HFF-Myc (cell line): Measurements from ENCODE around the gene CSNK1E.

Source experiments
- DNase-seq: peaks from one replicate; pipeline ENCODE4 v3.0.0-alpha.2; 2011; ENCODE audit warnings: low read depth; ENCODE audit errors: extremely low read depth
- H3K4me3 ChIP-seq: replicated peaks from 2 replicates; pipeline ENCODE4 v1.5.1; 2011; ENCODE audit warnings: low read depth, mild to moderate bottlenecking, control low read depth, low read length
- TF ChIP-seq, protein P1 (sequence below): IDR thresholded peaks from 2 replicates; pipeline ENCODE4 v1.5.1; 2012; ENCODE audit warnings: mild to moderate bottlenecking, low read depth, low read length, control low read depth; ENCODE audit errors: missing control alignments

Gene CSNK1E

DNA sequence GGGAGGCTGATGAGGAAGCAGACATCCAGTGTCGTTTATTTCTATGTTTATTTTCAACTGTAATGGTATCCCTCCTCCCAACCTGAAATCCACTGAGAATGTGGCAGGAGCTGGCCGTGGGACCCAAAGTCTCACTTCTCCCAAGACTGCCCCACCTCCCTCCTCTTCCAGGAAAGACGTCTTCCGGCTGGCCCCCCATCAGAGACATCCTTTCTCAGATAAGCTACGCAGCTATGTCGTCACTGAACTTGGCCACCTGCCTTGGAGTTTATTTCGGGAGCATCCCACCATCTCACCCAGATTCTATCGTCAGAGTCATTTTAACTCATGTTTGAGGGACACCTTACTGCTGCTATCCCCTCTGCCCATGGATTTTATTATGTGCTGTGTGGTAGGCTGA lies 58.3 kb downstream of the CSNK1E start:
- H3K4me3 ChIP-seq: no peak overlapping the region
- DNase-seq: no peak
- TF ChIP-seq, protein P1, sequence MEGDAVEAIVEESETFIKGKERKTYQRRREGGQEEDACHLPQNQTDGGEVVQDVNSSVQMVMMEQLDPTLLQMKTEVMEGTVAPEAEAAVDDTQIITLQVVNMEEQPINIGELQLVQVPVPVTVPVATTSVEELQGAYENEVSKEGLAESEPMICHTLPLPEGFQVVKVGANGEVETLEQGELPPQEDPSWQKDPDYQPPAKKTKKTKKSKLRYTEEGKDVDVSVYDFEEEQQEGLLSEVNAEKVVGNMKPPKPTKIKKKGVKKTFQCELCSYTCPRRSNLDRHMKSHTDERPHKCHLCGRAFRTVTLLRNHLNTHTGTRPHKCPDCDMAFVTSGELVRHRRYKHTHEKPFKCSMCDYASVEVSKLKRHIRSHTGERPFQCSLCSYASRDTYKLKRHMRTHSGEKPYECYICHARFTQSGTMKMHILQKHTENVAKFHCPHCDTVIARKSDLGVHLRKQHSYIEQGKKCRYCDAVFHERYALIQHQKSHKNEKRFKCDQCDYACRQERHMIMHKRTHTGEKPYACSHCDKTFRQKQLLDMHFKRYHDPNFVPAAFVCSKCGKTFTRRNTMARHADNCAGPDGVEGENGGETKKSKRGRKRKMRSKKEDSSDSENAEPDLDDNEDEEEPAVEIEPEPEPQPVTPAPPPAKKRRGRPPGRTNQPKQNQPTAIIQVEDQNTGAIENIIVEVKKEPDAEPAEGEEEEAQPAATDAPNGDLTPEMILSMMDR: no peak

DNA sequence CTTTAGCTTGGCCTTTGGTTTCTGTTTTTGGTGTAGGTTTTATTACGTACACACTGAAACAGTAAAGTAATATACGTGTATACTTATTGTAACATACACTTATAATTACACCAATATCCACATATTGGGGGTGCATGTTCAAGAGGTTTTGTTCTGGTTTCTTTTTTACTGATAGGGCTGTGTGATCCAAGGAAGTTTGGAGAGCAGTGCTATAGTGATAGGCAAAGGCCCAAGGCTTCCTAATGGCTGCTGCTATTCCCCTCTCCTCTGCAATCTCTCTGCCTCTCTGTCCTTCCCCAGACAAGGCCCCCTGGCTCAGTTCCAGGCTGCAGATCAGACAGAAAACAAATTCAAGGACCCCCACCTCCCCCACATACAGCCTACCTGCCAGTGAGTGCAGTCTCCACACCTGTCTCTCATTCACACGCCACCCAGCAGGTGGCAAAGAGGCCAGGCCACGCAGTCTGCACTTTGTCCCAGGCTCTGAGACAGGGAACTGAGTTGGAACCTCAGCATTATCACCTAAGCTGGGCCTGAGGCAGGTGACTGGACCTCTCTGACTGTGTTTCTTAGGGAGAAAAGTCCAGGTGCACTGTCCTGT lies 59.5 kb downstream of the CSNK1E start:
- DNase-seq: no peak
- H3K4me3 ChIP-seq: peak overlapping the region; percentile 32
- TF ChIP-seq, protein P1: no peak

DNA sequence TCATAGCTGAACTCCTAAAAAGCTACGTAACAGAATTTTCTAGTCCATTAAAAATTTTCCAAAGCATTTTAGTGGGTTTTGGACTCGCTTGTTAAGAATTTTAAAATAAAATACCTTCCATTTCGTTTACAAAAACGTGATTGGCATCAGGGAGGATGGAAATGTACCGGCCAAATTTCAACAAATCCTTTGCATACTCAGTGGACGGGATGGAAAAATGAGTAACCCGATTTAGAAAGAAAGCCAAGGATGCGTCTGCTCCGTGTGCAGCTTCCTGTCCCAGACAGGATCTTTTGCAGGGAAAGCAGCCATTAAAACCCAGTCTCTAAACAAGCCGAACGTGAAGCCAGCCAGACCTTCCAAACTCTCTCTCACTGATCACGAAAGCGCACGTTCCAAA lies 60.1 kb downstream of the CSNK1E start:
- DNase-seq: no peak
- TF ChIP-seq, protein P1: no peak
- H3K4me3 ChIP-seq: peak overlapping the region; percentile 32

DNA sequence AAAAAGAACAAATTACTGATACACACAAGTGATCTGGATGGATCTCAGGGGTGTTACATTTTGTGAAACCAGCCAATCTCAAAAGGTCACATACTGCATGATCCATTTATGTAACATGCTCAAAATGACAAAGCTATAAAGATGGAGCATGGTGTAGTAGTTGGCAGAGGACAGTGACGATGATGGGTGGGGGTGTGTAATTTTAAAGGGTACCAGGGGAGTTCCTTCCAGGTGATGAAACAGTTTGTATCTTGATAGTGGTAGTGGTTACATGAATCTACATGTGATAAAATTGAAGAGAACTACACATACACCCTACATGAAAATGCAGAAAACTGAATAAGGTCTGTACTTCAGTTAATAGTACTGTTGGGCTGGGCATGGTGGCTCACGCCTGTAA lies 61.5 kb downstream of the CSNK1E start:
- no peak for DNase-seq
- TF ChIP-seq, protein P1: no peak
- no peak overlapping the region for H3K4me3 ChIP-seq

DNA sequence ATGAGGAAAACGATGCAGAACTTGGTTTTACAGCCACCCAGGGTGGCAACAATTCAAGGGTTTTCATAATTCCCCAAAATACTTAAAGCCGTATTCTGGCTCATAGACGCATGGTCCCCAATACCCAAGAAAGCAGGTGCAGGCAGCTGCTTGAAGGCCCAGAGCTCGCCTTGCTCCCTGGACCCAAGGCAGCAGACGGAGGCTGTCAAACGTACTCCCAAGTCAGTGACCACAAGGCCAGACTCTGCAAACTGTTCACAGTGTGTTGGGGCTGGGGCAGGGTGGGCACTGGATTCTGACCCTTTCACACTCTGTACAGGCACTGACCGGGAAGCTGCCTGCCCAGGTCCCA lies 65.9 kb downstream of the CSNK1E start:
- H3K4me3 ChIP-seq: no peak overlapping the region
- no peak for DNase-seq
- TF ChIP-seq, protein P1: no peak

DNA sequence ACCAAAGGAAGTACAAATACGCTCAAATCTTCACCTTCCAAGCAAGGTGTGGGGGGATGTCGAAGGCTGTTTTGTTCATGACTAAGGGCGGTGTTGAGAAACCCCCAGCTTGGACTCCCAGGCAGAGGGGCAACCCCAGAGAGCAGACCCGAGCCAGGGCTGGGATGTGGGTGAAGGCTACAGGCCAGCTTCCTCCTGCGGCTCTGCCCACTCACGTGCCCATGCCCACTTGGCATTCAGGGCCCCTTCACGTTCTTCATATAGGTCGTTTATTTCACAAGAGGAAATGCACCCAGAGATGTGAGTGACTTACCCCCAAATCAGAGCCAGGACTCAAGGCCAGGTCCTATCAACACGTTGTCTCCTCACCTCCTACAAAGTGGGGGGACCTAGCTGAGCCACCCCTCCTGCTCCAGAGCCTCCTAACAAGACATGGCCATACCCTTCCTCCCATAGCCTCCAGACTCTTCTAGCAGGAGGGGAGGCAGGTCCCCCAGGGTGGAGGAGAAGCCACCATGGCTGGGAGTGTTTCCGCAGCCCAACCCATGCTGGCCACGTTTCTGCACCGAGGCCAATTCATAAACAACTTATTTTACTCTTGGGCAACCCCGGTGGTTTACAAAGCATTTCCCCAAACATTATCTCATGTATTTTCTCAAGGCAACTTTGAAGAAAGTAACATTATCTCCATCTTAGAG lies 66.4 kb downstream of the CSNK1E start:
- TF ChIP-seq, protein P1: no peak
- no peak overlapping the region for H3K4me3 ChIP-seq
- DNase-seq: no peak
